RPMI7951 (cell line): ENCODE measurements around the gene RNF126. TPM values are rescaled to one million over a fixed set of nuclear protein-coding genes. Genes with fewer than 3 reads are reported as not detected.
A peak's percentile ranks its signal among the peaks of the same experiment; 100 is the strongest.
"Not testable (repeated sequence)": the region's sequence is repeated elsewhere in the genome, so short reads cannot be mapped to it uniquely, and the experiment has no call there.

Experiments used
- DNase-seq: peaks from one replicate; pipeline ENCODE4 v3.0.0-alpha.2; 2012; ENCODE audit warnings: low read depth
- total RNA-seq: library from RNA; depleted of rRNA; stranded (reverse); fragments of >200 nt; shearing (Covaris generic); gene quantifications from 2 replicates; pipeline ENCODE4 v1.2.3, GENCODE V29; 2014; rRNA removed

Gene RNF126
- total RNA-seq: 29.3 and 48.7 TPM in 2 replicates

DNA sequence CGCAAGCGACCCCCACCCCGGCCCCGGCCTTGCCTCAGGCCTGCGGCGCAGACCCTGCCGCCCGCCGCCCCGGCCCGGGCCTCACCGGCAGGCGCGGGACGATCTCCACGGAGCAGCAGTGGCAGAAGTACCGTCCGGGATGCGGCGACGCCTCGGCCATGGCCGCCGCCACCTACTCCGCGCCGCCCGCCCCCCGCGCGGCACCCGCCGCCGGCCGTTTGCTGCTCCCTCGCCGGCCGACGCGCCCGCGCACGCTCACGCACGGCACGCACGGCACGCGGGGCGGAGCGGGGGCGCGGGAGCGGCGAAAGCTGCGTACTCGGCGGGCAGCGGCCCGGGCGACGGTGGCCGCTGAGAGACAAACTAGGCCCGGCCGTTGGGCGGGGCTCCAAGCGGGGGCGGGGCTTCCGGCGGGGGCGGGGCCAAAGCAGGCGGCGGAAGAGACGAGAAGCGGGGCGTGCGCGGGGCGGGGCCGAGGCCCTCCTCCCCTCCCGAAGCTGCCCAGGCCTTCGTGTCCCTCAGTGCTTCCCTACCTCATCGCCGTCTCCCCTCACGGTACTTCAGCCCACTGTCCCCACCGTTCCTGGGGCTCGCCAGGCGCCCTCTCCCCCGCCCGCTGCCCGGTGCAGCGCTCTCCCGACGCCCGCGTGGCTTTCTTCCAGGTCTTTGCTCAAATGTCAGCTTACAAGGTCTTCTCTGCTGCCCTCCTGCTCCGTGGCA is at the start of gene RNF126:
TSS of gene RNF126 (minus strand) at position 253 of the 720 bp plus-strand sequence. CDS start at position 160, 93 bp downstream.
- DNase-seq: peak; percentile 90

- no peak for DNase-seq
Observed at GRCh38 chr19:711254-711653, 48.2 kb upstream of the RNF126 start.

- no peak for DNase-seq
Observed at GRCh38 chr19:710767-711166, 47.8 kb upstream of the RNF126 start.

- no peak for DNase-seq
Observed at GRCh38 chr19:709965-710571, 47.1 kb upstream of the RNF126 start.

DNA sequence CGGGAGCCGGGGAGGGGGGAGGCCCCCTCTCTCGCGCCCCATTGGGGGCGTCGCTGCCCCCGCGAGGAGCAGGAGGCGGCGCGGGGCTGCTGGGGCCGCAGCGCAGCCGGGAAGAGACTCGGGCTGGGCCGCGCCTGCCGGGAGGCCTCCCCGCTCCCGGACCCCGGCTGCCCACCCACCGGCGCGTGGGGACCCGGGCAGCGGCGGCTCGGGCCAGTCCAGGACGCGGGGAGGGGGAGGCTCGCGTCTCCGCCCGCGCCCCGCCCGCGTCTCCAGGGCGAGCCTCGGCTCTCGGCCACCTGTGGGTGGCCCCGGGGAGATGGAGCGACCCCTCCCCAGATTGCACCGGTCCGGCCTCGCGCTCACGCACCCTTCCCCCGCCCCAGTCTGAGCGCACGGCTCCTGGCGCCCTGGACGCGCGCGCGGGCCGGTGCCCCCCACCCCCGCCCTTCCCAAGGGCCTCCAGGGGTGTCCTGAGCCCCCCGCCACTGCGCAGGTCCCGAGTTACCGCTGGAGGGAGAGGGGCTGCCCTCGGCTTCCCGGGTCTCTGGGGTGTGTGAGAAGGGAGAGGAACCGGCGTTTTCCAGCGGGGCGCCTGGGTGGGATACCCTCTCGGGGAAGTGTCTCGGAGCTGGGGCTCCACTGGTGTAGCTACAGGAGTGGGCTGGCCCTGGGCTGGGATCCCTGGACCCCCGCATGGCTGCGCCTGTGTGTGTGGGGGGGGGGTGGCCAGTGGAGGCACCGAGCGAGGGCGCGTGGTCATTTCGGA is 46.4 kb upstream of the RNF126 start:
- DNase-seq: no peak

GRCh38 chr19:708154-709143 is 45.4 kb upstream of the RNF126 start, which contains the start of gene PALM:
PALM (plus strand) TSS chr19:708935; CDS start chr19:709147, 212 bp downstream.
- no peak for DNase-seq

DNA sequence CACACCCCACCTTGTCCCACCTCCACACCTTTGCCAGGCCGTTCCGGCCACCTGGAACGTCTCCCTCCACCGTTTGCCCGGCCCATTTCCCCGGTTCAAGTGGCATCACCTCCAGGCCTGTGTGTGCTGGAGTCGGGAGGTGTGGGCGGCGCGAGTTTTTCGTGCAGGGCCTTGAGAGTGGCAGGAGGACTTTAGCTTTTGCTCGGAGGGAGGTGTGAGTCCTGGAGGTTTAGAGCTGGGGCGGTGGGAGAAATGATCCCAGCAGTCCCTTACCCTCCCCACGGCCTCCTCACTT is 41.4 kb upstream of the RNF126 start:
- DNase-seq: no peak

GRCh38 chr19:703651-704446 is 40.8 kb upstream of the RNF126 start:
- DNase-seq: peak; percentile 23

- no peak for DNase-seq
Observed at GRCh38 chr19:703329-703650, 40.3 kb upstream of the RNF126 start.

- not testable (repeated sequence) for DNase-seq
Observed at GRCh38 chr19:702847-703246, 39.8 kb upstream of the RNF126 start.

GRCh38 chr19:699885-700284 is 36.9 kb upstream of the RNF126 start:
- DNase-seq: not testable (repeated sequence)

GRCh38 chr19:698529-698928 is 35.5 kb upstream of the RNF126 start:
- DNase-seq: not testable (repeated sequence)

DNA sequence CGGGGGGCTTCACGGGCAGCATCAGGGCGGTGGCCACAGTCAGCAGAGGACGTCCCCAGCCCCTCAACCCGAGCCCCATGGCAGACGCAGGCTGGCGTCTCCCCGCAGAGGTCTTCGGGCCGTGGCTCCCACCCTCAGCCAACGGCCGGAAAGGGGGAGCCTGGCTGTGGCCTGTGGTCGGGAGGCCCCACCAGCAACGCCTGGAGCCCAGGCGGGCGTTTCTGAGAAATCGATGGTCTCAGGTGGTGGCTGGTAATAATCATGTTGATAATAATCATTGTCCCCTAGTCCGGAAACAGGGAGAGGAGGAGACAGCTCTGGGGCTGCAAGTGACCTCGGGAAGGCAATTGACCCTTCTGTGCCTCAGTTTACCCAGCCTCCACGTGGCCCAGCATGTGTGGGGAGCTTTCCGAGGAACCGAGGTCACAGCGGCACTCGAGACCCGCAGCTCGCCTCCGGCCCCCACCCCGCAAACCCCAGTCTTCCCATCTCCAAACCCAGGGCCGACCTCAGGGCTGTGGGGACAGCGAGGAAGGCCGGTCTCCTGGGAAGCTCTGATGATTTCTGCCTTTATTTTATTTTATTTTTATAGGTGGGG is 32.4 kb upstream of the RNF126 start, which contains the start of gene PRSS57:
TSS of gene PRSS57 (minus strand) at position 101 of the 598 bp plus-strand sequence. CDS start at position 79, 22 bp downstream.
- no peak for DNase-seq

GRCh38 chr19:694481-695351 is 31.7 kb upstream of the RNF126 start:
- DNase-seq: no peak

DNA sequence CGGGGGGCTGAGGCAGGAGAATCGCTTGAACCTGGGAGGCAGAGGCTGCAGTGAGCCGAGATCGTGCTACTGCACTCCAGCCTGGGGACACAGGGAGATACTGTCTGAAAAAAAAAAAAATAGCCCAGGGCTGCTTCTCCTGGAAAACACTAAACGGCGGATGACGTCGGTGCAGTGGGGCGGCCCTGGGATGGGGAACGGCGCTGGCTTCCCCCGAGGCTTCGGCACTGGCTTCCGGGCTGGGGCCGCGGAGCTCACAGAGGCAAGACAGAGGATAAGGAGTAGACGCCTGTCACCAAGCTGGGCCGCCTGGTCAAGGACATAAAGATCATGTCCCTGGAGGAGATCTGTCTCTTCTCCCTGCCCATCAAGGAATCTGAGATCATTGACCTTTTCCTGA is 27.2 kb upstream of the RNF126 start:
- no peak for DNase-seq

DNA sequence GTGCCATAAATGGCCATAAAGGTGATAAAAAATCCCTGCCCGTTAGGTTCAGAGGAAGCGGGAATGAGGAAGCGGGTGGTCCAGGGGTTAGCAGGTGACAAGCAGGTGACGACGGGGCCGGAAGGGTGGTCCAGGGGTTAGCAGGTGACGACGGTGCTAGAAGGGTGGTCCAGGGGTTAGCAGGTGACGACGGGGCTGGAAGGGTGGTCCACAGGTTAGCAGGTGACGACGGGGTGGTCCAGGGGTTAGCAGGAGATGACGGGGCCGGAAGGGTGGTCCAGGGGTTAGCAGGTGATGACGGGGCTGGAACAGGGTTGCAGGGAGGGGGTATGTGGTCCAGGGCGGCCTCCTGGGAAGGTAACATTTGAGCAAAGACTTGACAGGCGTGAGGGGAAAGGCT is 26.0 kb upstream of the RNF126 start:
- no peak for DNase-seq

DNA sequence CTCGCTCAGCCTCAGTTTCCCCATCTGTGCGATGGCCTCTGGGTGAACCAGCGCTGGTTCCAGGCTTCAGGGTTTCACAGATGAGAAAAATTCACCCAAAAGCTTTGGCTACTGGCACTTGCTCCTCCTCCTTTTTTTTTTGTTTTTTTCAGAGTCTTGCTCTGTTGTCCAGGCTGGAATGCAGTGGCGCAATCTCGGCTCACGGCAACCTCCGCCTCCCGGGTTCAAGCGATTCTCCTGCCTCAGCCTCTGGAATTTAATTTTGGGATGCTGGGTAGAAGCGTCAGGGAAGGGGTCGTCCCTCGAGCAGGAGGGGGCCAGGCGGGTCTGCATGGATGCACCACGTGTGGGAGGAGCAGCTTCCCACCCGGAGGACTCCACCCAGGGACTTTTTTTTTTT is 25.2 kb upstream of the RNF126 start:
- DNase-seq: no peak

GRCh38 chr19:687569-688166 is 24.7 kb upstream of the RNF126 start:
- DNase-seq: no peak
